ENCODE results near the gene PIGB.
"Not testable (repeated sequence)": the region's sequence is repeated elsewhere in the genome, so short reads cannot be mapped to it uniquely, and the experiment has no call there.

Gene PIGB

DNA sequence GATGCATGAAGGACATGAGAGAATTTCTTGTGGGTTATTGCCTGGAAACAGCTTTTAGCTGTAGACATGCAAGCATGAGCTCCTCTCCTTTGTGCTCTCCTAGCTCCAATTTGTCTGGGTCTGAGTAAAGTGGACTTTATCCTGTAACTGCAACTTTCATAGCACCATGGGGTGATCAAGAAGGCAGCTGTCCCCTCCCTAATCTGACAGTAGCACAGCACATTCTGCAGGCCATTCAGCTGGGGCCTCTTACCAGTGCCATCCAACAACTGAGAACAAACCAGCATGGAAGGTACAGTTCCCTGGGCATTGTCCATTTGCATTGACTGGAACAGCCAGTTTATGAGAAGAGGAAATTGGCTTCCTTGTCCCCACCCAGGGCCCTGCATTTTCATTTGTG, 21.7 kb upstream of the PIGB start:
- DNase-seq (ENCODE audit: low read depth in 2 of 2), result no peak

DNA sequence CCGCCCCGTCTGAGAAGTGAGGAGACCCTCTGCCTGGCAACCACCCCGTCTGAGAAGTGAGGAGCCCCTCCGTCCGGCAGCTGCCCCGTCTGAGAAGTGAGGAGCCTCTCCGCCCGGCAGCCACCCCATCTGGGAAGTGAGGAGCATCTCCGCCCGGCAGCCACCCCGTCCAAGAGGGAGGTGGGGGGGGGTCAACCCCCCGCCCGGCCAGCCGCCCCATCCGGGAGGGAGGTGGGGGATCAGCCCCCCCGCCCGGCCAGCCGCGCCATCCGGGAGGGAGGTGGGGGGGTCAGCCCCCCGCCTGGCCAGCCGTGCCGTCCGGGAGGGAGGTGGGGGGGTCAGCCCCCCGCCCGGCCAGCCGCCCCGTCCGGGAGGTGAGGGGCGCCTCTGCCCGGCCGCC, 16.2 kb upstream of the PIGB start:
- DNase-seq (ENCODE audit: low read depth in 2 of 2), result not testable (repeated sequence)

- DNase-seq (ENCODE audit: low read depth in 2 of 2), result no peak
Observed at GRCh38 chr15:55319537-55320237, 665 bp downstream of the PIGB start.

DNA sequence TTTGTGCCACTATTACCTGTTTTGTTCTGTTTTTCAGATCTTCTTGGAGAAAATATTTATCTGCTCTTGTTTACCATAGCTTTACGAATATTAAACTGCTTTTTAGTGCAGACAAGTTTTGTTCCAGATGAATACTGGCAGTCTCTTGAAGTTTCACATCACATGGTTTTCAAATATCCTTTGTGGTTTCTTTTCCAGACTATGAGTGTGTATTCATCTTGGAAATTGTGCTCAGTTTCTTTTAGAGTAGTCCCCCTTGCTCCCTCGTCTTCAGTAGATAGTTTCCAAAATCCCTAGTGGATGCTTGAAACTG, 1.2 kb downstream of the PIGB start:
- DNase-seq (ENCODE audit: low read depth in 2 of 2), result no peak

GRCh38 chr15:55320963-55321362, 1.9 kb downstream of the PIGB start:
- DNase-seq (ENCODE audit: low read depth in 2 of 2), result no peak

- DNase-seq (ENCODE audit: low read depth in 2 of 2), result no peak
Observed at GRCh38 chr15:55322467-55322866, 3.4 kb downstream of the PIGB start.

DNA sequence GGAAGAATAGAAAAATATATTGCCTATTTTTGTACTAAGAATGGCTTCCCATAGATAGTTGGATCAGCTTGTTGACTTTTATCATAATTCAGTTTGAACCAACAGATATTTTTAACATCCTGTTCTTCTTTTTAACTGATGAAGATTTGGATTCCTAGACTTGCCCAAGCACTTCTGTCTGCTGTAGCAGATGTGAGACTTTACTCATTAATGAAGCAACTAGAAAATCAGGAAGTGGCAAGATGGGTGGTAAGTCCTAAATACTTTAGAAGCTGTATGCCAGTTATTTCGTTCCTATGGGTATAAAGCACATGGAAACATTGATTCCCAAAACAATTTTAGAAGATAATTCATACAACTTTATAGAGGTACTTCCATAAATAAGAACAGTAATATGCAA, 8.4 kb downstream of the PIGB start:
- no peak for DNase-seq (ENCODE audit: low read depth in 2 of 2)

- DNase-seq (ENCODE audit: low read depth in 2 of 2), result no peak
Observed at GRCh38 chr15:55334371-55334770, 15.3 kb downstream of the PIGB start.

DNA sequence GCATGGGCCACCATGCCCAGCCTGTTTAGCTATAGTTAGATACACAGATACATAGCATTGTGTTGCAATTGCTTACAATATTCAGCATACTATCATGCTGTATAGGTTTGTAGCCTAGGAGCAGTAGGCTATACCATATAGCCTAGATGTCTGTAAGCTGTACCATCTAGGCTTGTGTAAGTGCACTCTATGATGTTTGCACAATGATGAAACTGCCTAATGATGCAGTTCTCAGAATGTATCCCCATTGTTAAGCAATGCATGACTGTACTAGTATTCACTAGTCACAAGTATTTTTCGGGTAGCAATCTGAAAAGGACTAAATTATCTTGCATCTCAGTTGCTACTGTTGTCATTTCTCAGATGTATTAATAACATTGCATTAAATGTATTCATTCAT, 16.0 kb downstream of the PIGB start:
- no peak for DNase-seq (ENCODE audit: low read depth in 2 of 2)

GRCh38 chr15:55337160-55337559, 18.1 kb downstream of the PIGB start:
- DNase-seq (ENCODE audit: low read depth in 2 of 2), result no peak

DNA sequence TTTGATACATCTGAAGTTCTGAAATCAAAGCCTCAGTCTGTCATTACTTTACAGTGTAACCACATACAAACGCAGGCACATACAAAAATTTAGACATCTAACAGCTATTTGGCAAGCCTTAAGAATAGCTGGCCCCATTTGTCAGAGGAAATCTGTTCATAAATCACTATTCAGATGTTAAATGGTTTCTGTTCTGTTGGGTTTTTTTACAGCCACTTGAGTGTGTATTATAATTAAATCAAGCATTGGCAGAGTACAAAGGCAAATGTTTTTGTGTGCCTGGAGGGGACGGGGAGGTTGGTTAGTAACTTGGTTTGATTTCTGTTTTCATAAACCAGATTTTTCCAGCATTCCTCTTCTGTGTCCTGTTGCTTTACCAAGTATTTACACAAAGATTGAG, 24.1 kb downstream of the PIGB start:
- DNase-seq (ENCODE audit: low read depth in 2 of 2), result no peak

GRCh38 chr15:55344206-55344605, 25.2 kb downstream of the PIGB start:
- DNase-seq (ENCODE audit: low read depth in 2 of 2), result no peak

DNA sequence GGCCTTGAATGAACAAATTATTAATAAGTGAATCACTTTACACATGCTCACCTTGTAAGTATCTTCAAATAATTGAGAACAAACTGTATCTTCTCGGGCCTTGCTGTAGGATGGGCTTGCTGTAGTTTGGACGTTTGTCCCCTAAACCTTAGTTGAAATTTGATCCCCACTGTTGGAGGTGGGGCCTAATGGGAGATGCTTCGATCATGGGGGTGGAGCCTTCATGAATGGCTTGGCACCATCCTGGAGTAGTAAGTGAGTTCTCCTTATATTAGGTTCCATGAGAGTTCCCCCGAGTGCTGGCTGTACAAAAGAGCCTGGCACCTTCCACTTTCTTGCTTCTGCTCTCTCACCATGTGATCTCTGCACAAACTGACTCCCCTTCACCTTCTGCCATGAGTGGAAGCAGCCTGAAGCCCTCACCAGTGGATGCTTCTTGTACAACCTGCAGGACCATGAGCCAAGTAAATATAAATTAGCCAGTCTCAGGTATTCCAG, 29.3 kb downstream of the PIGB start:
- no peak for DNase-seq (ENCODE audit: low read depth in 2 of 2)

DNA sequence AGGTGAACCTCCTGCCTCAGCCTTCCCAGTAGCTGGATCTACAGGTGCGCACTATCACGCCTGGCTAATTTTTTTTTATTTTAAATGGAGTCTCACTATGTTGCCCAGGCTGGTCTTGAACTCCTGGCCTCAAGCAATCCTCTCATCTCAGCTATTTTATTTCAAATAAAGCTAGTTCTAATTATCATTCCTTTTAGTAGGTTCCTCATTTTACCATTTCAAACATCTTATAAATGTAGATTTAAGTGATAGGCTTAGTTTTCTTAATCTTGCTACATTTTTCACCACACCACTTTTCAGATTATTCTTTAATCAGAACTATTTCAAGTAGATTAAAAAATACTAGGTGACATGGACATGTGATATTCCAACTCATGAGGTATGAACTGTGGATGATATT, 30.3 kb downstream of the PIGB start:
- no peak for DNase-seq (ENCODE audit: low read depth in 2 of 2)

DNA sequence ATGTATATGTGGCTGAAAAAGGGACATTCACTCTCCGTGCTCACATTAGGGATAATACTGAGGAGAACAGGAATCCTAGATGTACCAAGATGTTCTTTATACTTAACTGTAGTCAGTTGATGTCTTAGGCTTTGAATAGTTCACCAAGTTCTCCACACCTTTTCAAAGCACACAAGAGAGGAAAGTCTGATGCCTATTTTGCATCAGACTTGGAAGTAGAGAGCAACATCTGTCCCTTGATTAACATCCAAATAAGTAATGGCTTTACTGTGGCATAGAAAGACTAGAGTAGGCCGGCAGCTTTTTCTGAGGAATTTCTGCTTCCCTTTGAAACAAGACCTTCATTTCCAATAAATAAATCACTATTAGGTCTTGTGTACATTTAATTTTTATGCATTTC, 34.0 kb downstream of the PIGB start:
- DNase-seq (ENCODE audit: low read depth in 2 of 2), result no peak

DNA sequence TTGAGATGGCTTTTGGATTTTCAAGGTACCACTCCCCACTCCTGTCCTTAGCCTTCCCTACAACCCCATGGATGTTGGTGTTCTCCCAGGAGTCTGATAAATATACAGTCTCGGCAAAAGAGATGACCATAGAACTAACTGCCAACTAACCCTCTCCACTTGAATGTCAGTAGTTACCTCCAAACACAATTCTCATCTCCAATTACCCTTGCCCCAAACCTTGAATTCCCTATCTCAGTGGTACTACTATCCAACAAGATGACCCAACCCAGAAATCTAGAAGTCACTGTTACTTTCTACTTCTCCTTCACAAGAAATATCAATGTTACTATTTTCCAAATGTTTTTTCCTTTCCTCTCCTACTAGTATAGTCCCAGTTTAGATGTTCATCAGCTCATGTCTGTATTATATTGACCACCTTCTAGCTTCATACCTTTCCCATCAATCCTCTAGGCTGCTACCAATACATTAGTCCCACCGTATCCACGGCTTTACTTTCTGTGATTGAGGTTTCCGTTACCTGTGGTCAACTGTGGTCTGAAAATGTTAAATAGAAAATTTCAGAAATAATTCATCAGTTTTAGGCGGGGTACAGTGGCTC, 38.1 kb downstream of the PIGB start:
- DNase-seq (ENCODE audit: low read depth in 2 of 2), result no peak

DNA sequence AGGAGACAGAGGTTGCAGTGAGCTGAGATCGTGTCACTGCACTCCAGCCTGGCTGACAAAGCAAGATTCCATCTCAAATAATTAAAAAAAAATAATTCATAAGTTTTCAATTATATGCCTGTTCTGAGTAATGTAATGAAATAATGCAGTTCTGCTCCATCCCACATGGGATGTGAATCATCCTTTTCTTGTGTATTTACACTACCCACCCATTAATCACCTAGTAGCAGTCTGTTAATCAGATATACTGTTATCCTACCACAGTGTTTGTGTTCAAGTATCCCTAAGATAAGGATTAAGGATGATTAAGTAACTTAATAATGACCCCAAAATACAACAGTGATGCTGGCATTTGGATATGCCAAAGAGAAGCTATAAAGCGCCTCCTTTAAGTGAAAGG, 38.8 kb downstream of the PIGB start:
- no peak for DNase-seq (ENCODE audit: low read depth in 2 of 2)

DNA sequence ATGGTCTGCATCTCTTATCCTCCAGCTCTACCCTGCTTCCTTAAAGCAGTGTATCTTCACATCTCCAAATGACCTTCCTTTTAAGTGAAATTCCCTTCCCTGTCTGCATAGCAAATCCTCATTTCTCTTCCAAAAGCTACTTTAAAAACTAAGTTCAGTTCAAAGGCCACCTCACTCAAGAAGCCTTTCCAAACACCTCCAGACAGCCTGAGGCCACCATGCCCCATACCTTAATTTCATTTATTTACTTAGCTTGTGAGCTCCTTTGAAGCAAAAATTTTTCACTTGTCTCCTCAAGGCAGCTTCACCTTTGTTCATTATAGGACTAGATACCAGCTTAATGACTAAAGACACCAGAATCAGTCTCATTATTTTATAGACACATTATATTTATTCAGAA, 39.4 kb downstream of the PIGB start:
- DNase-seq (ENCODE audit: low read depth in 2 of 2), result no peak

- DNase-seq (ENCODE audit: low read depth in 2 of 2), result no peak
Observed at GRCh38 chr15:55360256-55360655, 41.2 kb downstream of the PIGB start.

DNA sequence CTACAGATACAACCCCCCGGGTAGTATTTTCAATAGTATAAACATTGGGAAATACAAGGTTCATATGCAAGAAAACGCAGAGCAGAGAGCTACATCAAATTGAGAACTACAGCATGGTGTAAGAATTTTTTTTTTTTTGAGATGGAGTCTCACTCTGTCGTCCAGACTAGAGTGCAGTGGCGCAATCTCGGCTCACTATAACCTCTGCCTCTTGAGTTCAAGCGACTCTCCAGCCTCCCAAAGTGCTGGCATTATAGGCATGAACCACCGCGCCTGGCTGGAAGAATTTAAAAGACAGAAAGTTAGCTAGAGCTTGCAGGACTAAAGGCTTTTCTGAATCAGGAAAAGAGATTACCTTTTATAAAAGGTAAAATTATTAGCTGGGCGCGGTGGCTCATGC, 42.0 kb downstream of the PIGB start:
- no peak for DNase-seq (ENCODE audit: low read depth in 2 of 2)

DNA sequence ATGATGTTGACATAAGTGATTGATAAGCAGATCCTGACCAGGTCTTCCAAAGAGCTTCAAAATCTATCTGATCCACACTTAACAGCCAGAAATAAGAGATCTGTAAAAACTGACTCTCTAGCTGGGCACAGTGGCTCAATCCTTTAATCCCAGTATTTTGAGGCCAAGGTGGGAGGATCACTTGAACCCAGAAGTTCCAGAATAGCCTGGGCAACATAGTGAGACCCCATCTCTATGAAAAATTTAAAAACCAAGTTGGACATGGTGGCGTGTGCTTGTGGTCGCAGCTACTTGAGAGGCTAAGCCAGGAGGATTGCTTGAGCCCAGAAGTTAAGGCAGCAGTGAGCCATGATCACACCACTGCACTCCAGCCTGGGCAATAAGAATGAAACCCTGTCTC, 43.6 kb downstream of the PIGB start:
- DNase-seq (ENCODE audit: low read depth in 2 of 2), result no peak

DNA sequence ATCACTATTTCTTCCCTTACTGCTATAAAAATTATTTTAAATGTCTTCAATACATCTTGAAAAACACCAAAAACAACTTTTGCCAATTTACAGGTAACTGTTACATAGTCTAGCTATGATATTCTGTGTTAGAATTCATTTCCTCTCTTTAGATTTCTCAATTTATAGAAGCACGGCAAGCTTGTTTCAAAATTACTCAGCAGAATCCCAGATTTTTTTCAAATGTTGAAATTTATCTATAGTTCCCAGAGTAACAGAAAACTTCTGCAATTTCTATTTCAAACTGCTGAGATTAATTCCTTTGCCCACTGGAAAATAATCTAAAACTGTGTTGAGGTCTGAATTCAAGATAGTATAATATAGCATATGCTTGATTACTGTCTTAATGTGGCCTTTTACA, 48.0 kb downstream of the PIGB start:
- DNase-seq (ENCODE audit: low read depth in 2 of 2), result no peak

DNA sequence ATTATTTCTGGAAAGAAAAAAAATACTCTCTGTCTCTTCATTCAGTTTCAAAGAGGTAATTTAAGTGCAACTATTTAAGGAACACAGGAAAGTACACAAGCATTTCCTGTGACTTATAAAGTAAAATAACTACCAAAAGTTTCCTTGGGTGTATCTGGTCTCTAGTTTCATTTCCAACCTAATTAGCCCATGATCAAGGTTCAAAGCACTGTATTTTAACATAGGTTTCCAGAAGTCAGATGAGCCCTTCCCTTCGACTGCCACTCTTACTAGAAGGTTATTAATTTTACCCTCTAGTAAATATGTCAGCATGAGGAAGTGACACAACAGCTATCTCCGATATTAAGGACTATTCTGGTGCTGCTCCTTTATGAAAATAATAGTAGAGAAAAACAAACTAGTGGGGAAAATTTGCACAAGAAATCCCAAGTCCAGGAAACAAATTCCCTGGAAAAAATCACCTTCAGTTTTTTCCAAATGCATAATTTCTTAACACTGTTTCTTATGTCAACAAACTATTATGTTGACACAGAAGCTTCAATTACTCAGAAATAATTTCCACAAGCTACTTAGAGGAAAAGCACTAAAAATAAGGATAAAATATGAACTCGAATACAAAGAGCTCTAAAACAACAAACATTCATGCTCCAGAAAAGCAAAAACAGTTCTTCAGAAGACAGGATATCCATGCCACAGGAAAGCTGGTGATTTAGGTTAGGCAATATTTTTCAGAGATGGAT, 53.8 kb downstream of the PIGB start:
- DNase-seq (ENCODE audit: low read depth in 2 of 2), result no peak
